Upper lobe of left lung (tissue), 6 donors: Measurements from ENCODE around the gene RBFOX2. TPM values are rescaled to one million over a fixed set of nuclear protein-coding genes. Genes with fewer than 3 reads are reported as not detected.
A peak's percentile ranks its signal among the peaks of the same experiment; 100 is the strongest.

Source experiments
- ATAC-seq, 2 donors: fragments of 200-7000 bp; cut with Tn5 transposase; one replicate each; pipeline ENCODE4 v1.9.1; 2022; ENCODE audit warnings: mild to moderate bottlenecking in 2 of 2, moderate library complexity in 2 of 2; ENCODE audit not compliant: low FRiP score in 2 of 2
- DNase-seq, 2 donors: peaks; one replicate each; pipeline ENCODE4 v3.0.0-alpha.2; 2019 to 2020
- H3K27ac ChIP-seq, 4 donors: fragments of 200-600 bp; sonication (generic); one replicate each; pipeline ENCODE4 v1.5.1; 2016 to 2019
- H3K27me3 ChIP-seq, 4 donors: fragments of 200-600 bp; sonication (generic); one replicate each; pipeline ENCODE4 v1.5.1; 2017 to 2019
- H3K36me3 ChIP-seq, 4 donors: fragments of 200-600 bp; sonication (generic); one replicate each; pipeline ENCODE4 v1.5.1; 2016 to 2019
- H3K4me1 ChIP-seq, 4 donors: fragments of 200-600 bp; sonication (generic); one replicate each; pipeline ENCODE4 v1.5.1; 2018 to 2019
- H3K4me3 ChIP-seq, 4 donors: fragments of 200-600 bp; sonication (generic); one replicate each; pipeline ENCODE4 v1.5.1; 2017 to 2019; ENCODE audit warnings: mild to moderate bottlenecking in 2 of 4, moderate library complexity in 1 of 4
- H3K9me3 ChIP-seq, 4 donors: fragments of 200-600 bp; sonication (generic); one replicate each; pipeline ENCODE4 v1.5.1; 2018 to 2019
- EP300 ChIP-seq, 4 donors: sonication (generic); formaldehyde crosslinking; IDR thresholded peaks; one replicate each; pipeline ENCODE4 v1.5.1; 2017; ENCODE audit warnings: antibody characterized with exemption in 4 of 4, control low read depth in 2 of 4
- POLR2A ChIP-seq, 4 donors: fragments of 450-650 bp; IDR thresholded peaks; one replicate each; pipeline ENCODE4 v1.5.1; 2016 to 2017; ENCODE audit warnings: antibody characterized with exemption in 4 of 4, mild to moderate bottlenecking in 2 of 4
- POLR2AphosphoS5 ChIP-seq, 2 donors: sonication (generic); formaldehyde crosslinking; IDR thresholded peaks; one replicate each; pipeline ENCODE4 v1.5.1; 2017; ENCODE audit warnings: antibody characterized with exemption in 2 of 2
- WGBS, 2 donors: methylation state at CpG; one replicate each; pipeline ENCODE4 v1.1.5; 2017 to 2018; 5-methylcytosine and 5-hydroxymethylcytosine counted together
- total RNA-seq, 6 donors: library from RNA; depleted of rRNA in 4 of 6; stranded (reverse); fragments of >200 nt in 4 of 6; gene quantifications; one replicate each; pipeline versions ENCODE4 v1.1.0 to v1.2.1, GENCODE V29; 2016 to 2021
- TF ChIP-seq, protein P1 (sequence below), 6 experiments: fragments of 450-650 bp in 4 of 6; fragments of 200-600 bp in 2 of 6; sonication (generic) in 2 of 6; IDR thresholded peaks; one replicate each; pipeline ENCODE4 v1.5.1; 2016 to 2019; ENCODE audit warnings: antibody characterized with exemption in 6 of 6
- donor health status: DM: no; HTN: no; CAD: no; lungs with moderate emphysema.
- donor health status: DM: no; HTN: yes; CAD: no; lungs with severe emphysema.

RBFOX2 gene
- total RNA-seq, 6 donors from 2014 or later: 47.8 to 86.4 (median 54.5) TPM

DNA sequence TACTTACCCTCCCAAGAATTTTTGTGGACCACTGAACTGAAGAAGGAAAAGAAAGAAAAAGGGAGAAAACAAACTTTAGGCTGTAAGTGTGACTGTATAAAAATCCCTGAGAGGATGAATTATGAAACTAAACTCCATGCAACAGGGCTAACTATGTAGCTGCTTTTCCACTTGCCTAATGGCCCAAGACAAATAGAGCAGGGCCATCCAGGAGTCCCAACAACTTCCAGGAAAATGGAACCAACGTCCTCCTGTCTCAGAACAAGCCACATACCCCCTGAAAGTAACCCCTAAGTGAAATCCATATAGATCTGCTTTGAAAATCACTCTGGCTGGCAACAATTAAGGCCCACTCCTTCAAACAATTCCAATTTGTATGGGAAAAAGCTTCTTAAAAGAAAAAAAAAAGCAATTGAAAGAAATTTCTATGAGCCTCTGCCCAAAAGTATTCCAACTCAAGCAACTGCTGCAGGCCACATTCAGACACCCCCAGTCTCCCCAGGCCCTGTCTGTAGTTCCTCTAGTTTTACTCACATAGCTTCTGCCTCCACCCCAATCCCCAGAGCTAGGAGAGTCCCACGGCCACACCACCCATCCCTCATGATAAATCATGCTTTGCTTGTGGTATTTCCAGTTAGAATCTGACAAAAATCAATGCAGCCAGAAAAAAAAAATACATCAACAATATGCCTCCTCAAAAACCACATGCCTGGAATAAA lies 12.7 kb downstream of the RBFOX2 start:
- WGBS, 2 donors: 44 to 62% methylated on average over 2 of the region's 2 CpGs
- TF ChIP-seq, protein P1, sequence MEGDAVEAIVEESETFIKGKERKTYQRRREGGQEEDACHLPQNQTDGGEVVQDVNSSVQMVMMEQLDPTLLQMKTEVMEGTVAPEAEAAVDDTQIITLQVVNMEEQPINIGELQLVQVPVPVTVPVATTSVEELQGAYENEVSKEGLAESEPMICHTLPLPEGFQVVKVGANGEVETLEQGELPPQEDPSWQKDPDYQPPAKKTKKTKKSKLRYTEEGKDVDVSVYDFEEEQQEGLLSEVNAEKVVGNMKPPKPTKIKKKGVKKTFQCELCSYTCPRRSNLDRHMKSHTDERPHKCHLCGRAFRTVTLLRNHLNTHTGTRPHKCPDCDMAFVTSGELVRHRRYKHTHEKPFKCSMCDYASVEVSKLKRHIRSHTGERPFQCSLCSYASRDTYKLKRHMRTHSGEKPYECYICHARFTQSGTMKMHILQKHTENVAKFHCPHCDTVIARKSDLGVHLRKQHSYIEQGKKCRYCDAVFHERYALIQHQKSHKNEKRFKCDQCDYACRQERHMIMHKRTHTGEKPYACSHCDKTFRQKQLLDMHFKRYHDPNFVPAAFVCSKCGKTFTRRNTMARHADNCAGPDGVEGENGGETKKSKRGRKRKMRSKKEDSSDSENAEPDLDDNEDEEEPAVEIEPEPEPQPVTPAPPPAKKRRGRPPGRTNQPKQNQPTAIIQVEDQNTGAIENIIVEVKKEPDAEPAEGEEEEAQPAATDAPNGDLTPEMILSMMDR (IDR thresholded peaks at IDR 0.05): no peak
- no peak for TF ChIP-seq EP300 (IDR thresholded peaks at IDR 0.05)
- TF ChIP-seq POLR2AphosphoS5 (IDR thresholded peaks at IDR 0.05): no peak
- TF ChIP-seq POLR2A (IDR thresholded peaks at IDR 0.05): no peak
- no peaks in the 10 kb centered on the region for H3K36me3 ChIP-seq
- no peak overlapping the region for H3K4me3 ChIP-seq
- H3K4me1 ChIP-seq: peaks cover 28 to 44% (median 38%) of the 10 kb centered on the region in 4 donors
- no peaks in the 10 kb centered on the region for H3K9me3 ChIP-seq
- DNase-seq (no peak), ATAC-seq (no peak)
- peak overlapping the region in 3 of 4 donors; percentile 5 to 30 (median 23) for H3K27ac ChIP-seq
- H3K27me3 ChIP-seq: no peaks in the 10 kb centered on the region

DNA sequence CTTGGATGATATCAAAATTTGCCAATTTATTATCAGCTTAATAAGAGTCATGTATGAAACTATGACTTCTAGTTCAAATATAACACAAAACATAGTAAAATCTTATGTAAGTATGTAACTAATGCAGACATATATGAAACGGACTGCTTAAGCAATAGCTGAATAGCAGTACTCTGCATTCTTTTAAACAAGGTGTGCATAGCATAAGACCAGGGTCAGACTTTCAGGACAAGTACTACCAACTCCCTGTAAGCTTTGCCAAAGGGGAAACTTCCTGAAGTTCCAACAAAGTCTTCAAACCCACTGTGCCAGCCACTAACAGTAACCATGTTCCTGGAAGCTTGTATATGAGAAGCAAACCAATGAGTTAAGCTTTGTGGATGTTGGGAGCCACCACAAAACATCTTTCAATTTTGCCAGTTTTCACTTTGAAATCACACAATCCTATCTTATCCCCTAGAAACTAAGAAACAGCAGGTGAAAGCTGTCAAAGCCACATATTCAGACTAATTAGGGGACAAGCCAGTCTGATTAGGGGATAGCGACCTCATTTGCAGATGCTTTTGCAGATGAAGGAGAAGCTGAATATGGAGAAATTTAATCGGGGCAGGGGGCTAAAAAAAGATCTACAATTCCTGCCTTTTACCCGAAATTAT lies 13.3 kb downstream of the RBFOX2 start:
- Histone ChIP-seq H3K9me3 (no peaks in the 10 kb centered on the region), H3K36me3 (no peaks in the 10 kb centered on the region), H3K27me3 (no peaks in the 10 kb centered on the region), H3K4me1 (peaks cover 28 to 51% (median 38%) of the 10 kb centered on the region in 4 donors), H3K27ac (peak overlapping the region in 3 of 4 donors; percentile 5 to 30 (median 23)), H3K4me3 (no peak overlapping the region)
- ATAC-seq: peak in 1 of 2 donors; percentile 40
- DNase-seq: no peak
- TF ChIP-seq POLR2AphosphoS5 (IDR thresholded peaks at IDR 0.05) (no peak), EP300 (IDR thresholded peaks at IDR 0.05) (no peak), POLR2A (IDR thresholded peaks at IDR 0.05) (no peak)
- TF ChIP-seq, protein P1 (IDR thresholded peaks at IDR 0.05): no peak
- 62 to 69% methylated on average over 4 of the region's 4 CpGs for WGBS, 2 donors

DNA sequence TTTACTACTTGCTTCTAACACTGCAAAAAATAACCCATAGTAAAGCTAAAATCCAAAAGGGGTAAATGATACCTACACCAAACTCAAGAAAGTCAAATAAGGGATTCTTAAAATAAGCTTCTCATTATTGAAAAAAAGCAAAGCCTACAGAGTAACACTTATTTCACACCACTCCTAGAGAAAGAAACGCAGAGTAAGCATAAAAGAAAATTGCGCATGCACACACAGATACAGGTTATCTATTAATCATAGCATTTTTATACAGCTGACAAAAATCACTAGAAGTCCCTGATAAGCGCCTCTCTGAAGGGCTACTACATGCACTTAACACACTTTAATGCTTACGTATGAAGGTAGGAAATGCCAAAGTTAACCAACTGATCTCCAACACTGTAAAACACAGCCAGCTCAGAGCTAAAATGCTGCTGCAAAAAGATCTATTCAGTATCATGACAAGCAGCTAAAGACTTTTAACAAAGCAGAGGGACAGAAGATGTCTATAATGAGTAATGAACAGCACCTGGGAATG lies 14.0 kb downstream of the RBFOX2 start:
- Histone ChIP-seq H3K9me3 (no peaks in the 10 kb centered on the region), H3K27me3 (no peaks in the 10 kb centered on the region), H3K4me1 (peaks cover 30 to 58% (median 41%) of the 10 kb centered on the region in 4 donors), H3K27ac (peak overlapping the region in 1 of 4 donors; percentile 5), H3K4me3 (no peak overlapping the region), H3K36me3 (no peaks in the 10 kb centered on the region)
- DNase-seq (no peak), ATAC-seq (peak in 1 of 2 donors; percentile 56)
- 48 to 58% methylated on average over 4 of the region's 4 CpGs for WGBS, 2 donors
- TF ChIP-seq EP300 (IDR thresholded peaks at IDR 0.05): no peak
- no peak for TF ChIP-seq POLR2A (IDR thresholded peaks at IDR 0.05)
- TF ChIP-seq, protein P1 (IDR thresholded peaks at IDR 0.05): no peak
- no peak for TF ChIP-seq POLR2AphosphoS5 (IDR thresholded peaks at IDR 0.05)

DNA sequence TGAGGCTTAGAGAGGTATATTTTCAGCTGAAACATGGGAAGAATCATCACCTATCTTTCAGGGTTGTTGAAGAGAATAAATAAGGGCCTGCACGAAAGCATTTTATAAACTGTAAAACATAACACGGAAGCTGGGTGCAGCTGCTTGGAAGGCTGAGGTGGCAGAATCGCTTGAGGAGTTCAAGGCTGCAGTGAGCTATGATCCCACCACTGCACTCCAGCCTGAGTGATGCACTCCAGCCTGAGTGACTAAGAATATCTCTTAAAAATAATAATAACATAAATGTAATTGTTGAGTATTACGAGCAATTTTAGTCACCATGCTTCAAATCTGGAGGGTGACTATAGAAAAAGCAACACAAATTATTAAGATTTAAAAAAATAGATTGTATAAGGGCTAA lies 16.3 kb downstream of the RBFOX2 start:
- H3K27me3 ChIP-seq: no peaks in the 10 kb centered on the region
- WGBS, 2 donors: 79 to 83% methylated on average over 4 of the region's 4 CpGs
- ATAC-seq (no peak), DNase-seq (no peak)
- H3K36me3 ChIP-seq: no peaks in the 10 kb centered on the region
- TF ChIP-seq POLR2A (IDR thresholded peaks at IDR 0.05): no peak
- no peak for TF ChIP-seq POLR2AphosphoS5 (IDR thresholded peaks at IDR 0.05)
- no peak for TF ChIP-seq EP300 (IDR thresholded peaks at IDR 0.05)
- TF ChIP-seq, protein P1 (IDR thresholded peaks at IDR 0.05): no peak
- H3K4me3 ChIP-seq: no peak overlapping the region
- no peaks in the 10 kb centered on the region for H3K9me3 ChIP-seq
- peaks cover 31 to 69% (median 40%) of the 10 kb centered on the region in 4 donors for H3K4me1 ChIP-seq
- no peak overlapping the region for H3K27ac ChIP-seq
